ENCODE results near the gene TENM4.

TENM4 gene

GRCh38 chr11:79304599-79305212 is 136.1 kb downstream of the TENM4 start:
- TF ChIP-seq POLR2AphosphoS5 (IDR thresholded peaks at IDR 0.05; ENCODE audit: low read depth, low read length) (no peak), TAF1 (IDR thresholded peaks at IDR 0.05; ENCODE audit: borderline replicate concordance, insufficient read depth, low read length) (no peak), SIN3A (IDR thresholded peaks at IDR 0.05; ENCODE audit: borderline replicate concordance, insufficient read depth, low read length) (no peak), REST (IDR thresholded peaks at IDR 0.05; ENCODE audit: insufficient read depth in 1 of 2, low read depth in 2 of 2, low read length in 2 of 2) (no peak), FOXP2 (optimal IDR thresholded peaks at IDR 0.05; ENCODE audit: borderline replicate concordance, extremely low read depth, extremely low read length, insufficient read depth) (no peak)

- TF ChIP-seq POLR2AphosphoS5 (IDR thresholded peaks at IDR 0.05; ENCODE audit: low read depth, low read length) (no peak), REST (IDR thresholded peaks at IDR 0.05; ENCODE audit: insufficient read depth in 1 of 2, low read depth in 2 of 2, low read length in 2 of 2) (no peak), FOXP2 (optimal IDR thresholded peaks at IDR 0.05; ENCODE audit: borderline replicate concordance, extremely low read depth, extremely low read length, insufficient read depth) (no peak), TAF1 (IDR thresholded peaks at IDR 0.05; ENCODE audit: borderline replicate concordance, insufficient read depth, low read length) (no peak), SIN3A (IDR thresholded peaks at IDR 0.05; ENCODE audit: borderline replicate concordance, insufficient read depth, low read length) (no peak)
These were observed 144.7 kb downstream of the TENM4 start for GRCh38 chr11:79296141-79296540.

- TF ChIP-seq POLR2AphosphoS5 (IDR thresholded peaks at IDR 0.05; ENCODE audit: low read depth, low read length) (no peak), FOXP2 (optimal IDR thresholded peaks at IDR 0.05; ENCODE audit: borderline replicate concordance, extremely low read depth, extremely low read length, insufficient read depth) (no peak), REST (IDR thresholded peaks at IDR 0.05; ENCODE audit: insufficient read depth in 1 of 2, low read depth in 2 of 2, low read length in 2 of 2) (no peak), TAF1 (IDR thresholded peaks at IDR 0.05; ENCODE audit: borderline replicate concordance, insufficient read depth, low read length) (no peak), SIN3A (IDR thresholded peaks at IDR 0.05; ENCODE audit: borderline replicate concordance, insufficient read depth, low read length) (no peak)
These were observed 145.7 kb downstream of the TENM4 start for GRCh38 chr11:79294845-79295731.

- TF ChIP-seq POLR2AphosphoS5 (IDR thresholded peaks at IDR 0.05; ENCODE audit: low read depth, low read length), result no peak
- no peak for TF ChIP-seq FOXP2 (optimal IDR thresholded peaks at IDR 0.05; ENCODE audit: borderline replicate concordance, extremely low read depth, extremely low read length, insufficient read depth)
These were observed 148.9 kb downstream of the TENM4 start for GRCh38 chr11:79291948-79292347.

- TF ChIP-seq FOXP2 (optimal IDR thresholded peaks at IDR 0.05; ENCODE audit: borderline replicate concordance, extremely low read depth, extremely low read length, insufficient read depth) (no peak), POLR2AphosphoS5 (IDR thresholded peaks at IDR 0.05; ENCODE audit: low read depth, low read length) (no peak), REST (IDR thresholded peaks at IDR 0.05; ENCODE audit: insufficient read depth in 1 of 2, low read depth in 2 of 2, low read length in 2 of 2) (no peak), SIN3A (IDR thresholded peaks at IDR 0.05; ENCODE audit: borderline replicate concordance, insufficient read depth, low read length) (no peak), TAF1 (IDR thresholded peaks at IDR 0.05; ENCODE audit: borderline replicate concordance, insufficient read depth, low read length) (no peak)
These were observed 150.1 kb downstream of the TENM4 start for GRCh38 chr11:79290761-79291160.
